GM18907 (cell line): Measurements from ENCODE around the gene TRERF1.

ENCODE experiments used
- ATAC-seq: cut with Tn5 transposase; IDR thresholded peaks from one replicate; pipeline ENCODE4 v1.9.1; 2021; ENCODE audit warnings: mild to moderate bottlenecking, moderate library complexity; ENCODE audit not compliant: unreplicated experiment

Gene TRERF1

DNA sequence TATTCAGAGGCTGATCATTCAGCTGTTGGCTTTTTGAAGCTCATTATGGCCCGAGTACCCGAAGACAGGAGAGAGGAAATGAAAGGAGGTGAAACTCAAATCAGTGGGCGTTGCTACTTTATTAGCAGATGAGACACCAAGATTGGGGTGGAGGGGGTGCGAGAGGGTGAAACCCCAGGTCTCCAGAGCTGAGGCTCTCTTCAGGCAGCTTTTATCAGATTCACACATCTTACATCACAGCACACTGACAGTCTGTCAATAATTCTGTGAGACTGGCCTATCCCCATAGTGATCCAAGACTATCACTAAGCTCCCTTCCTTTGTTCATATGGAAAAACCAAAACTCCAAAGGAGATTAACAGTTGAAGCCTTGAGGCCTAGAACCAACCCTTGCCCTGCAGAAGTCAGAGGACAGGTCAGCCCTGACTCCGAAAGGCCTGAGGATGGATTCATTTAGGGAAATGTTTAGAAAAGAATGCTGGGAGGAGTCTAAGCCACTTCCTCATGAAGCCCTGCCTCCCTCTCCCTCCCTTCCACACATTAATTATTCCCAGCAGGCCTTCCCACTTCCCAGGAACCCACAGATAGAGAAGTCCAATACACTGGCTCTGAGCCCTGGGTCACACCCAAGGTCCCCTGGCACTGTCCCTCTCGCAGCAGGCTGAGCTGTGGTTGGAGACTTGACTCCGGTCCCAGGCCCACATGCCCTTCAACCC is 23.2 kb downstream of the TRERF1 start:
- ATAC-seq, result no peak

DNA sequence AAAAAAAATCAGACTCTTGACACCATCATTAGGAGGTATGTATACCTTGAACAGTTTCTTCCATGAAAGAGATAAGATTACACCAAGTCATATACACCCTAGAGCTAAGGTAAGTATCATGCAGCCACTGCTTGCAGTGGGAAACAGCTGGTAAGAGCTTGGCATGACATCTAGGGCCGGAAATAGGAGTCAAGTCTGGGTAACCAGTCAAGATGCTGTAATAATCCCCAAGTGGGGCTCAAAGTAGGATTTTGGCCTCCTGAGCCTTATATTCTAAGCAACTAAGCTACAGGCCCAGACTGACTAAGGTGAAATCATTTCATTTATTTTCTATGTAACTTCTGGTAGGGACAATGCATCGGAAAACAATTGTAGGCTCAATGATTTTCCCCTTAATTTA is 23.9 kb downstream of the TRERF1 start:
- ATAC-seq, result no peak

DNA sequence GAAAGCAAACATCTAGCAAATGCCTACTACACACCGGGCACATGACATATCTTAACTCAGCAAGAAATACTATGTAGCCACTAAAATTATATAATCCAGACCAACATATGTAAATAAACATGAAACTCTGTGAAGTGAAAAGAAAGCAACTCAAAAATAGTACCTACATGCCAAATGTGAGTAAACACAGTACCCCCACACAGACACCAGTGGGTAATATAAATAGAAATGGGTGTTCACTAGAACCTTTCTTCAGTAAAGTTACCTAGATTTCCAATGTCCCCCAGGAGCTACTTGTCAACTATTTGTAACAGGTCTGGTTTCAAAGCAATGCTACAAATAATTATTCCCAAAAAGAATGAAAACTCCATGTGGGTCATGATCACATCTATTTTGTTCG is 25.5 kb downstream of the TRERF1 start:
- no peak for ATAC-seq

DNA sequence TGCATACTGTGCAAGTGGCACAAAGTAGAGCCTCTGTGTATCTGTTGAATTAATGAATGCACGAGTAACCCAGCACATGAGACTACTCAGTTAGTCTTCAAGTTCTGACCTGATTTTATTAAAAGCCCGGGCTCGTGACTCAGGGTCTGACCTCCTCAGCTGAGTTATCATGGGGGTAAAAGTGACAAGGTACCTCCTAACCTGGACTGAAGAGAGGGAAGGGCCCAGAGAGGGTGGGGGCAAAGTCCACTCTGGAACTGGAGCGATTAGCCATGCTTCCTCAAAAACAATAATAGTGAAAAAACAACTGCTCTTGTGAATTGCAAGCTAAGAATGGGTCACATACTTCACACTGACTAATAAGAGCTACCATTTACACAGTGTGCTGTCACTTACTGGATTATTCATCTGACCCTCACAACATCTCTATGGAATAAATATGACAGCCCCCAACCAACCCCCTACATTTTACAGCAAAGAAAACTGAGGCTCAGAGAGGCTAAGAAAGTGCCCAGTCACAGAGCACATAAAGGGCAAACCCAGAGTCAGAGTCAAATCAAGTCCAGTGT is 26.7 kb downstream of the TRERF1 start:
- ATAC-seq, result no peak

DNA sequence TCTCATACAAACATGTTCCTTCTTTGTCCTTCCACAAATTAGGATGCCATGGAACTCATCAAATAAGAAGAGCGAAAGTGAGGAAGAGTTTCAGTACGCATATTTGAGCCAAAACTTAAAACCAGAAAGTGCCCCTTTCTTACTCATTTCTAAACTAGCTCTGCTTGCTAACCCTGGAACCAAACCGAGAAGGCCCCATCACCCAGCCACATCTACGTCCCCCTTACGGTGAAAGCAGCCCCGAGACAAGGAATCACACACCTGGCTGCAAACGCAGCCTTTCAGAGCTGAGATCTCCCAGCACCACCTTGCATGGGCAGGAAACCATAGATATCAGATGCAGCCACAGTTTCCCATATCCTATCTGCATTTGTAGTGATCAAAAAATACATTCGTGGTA is 28.5 kb downstream of the TRERF1 start:
- ATAC-seq, result no peak

DNA sequence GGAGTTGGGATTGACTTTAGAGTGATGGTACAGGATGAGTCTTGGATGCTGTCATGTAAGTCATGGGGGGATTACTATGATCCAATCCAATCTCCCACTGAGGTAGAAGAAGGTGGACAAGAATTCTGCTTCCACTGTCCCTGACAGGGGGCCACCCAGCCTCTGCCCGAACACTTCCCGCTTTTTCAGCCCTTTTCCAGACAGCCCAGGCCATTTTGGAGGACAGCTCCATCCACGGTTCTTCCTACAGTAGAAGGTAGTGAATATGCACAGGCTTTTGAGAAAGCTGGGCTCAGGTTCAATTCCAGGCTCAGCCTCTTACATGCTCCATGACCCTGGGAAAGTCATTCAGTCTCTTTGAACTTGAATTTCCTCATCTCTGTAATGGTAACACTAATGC is 31.0 kb downstream of the TRERF1 start:
- ATAC-seq, result no peak

DNA sequence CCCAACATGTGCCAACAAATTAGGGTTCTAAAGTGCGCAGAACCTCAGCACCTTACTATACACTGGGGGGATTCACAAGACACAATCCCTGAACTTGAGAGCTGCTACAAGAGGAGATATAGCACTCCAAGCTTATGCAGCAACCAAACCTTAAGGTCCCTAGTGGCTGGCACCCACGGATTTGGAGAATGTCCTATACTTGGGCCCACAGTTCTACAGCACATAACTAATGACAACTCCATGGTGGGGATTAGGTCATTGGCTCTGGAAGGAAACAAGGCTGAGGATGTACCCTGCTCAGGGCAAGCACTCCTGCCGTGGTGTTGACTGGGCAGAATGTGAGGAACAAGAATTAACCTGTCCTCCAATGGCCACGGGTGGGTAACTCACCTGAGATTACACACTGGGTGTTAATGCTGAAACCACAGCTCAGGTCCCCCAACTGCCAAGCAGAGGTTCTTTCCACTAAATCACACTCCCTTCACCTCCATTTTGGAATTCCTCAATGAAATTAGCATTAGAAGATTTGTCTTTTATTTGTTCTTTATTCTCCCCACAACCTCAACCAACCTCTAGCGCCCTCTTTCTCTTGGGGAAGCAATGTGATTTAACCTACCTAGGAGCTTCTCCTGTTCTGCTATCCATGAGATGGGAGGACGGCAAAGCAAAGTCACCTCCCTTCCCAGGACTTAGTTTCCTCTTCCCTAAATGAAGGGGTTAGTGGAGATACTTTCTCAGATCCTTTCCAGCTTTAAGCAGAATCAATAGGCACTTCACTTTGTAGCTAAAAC is 32.0 kb downstream of the TRERF1 start:
- no peak for ATAC-seq

DNA sequence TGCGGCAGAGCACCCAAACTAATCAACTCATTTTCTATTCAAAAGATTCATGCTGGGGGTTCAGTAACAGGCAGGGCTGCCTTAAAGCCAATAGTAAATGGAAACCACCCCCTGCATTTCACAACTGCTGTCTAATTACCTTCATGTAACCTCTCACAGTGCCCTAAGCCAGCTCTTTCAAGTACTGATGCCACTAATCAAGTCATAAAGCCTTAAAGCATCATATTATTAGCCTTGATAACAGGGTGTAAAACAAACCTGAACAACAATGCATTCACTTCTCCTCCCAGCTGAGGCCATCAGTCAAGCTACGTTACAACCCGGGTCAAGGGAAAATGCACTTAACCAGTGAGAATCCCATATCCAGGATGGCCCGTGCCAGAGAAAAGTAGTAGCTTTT is 33.0 kb downstream of the TRERF1 start:
- no peak for ATAC-seq

DNA sequence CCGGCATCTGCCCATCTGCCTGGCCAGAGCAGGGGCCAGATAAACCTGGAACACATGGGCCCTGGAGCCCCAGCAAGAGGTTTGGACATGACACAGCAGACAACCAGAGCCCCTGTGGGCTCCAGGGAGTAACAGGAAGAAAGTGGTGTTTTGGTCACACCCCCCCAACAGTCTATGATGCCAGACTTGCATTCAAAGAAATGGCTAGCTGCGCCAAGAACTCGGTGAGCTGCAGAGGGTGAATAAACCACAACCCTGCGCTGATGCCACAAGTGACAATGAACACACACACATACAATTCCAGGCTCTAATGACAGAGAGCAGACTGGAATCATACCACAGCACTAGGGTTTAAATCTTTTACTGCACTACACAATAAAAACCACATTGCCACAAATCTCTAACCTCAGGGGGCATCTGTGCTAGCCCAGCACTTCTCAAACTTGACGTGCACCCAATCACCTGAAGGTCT is 34.0 kb downstream of the TRERF1 start:
- no peak for ATAC-seq

DNA sequence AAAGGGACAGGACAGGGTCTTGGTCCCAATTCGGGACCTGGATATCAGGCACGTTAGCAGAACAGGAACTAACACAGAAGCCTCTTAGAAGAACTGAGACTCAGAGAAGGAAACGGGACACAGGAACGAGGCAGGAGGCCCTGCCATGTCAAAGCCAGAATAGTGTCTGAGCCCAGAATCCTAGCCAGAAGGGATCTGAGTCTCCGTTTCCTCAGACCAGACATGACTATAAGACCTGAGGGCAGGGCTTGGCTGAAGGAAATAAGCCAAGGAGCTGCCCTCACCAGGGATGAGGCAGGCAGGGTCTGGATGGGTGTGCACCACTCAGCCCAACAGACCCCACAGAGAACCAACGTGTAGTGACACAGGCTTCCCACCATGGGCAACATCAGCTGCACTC is 40.3 kb downstream of the TRERF1 start:
- ATAC-seq, result no peak

DNA sequence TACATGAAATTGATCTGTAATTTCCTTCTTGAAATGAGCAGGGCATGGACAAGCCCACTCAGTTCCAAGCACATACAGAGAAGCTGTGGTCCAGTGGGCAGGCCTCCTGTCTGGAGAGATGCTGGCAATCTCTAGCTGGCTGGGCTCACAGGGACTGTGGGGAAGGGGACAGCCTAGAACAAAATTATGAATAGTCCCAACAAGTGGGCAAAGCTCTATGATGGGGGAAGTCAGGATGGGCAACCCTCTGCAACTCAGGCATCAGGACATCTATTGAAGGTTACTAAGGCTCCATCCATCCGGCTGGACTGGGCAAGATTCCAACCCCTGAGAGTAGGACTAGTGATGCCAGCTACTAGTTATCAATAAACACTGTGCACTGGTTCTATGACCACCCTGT is 40.9 kb downstream of the TRERF1 start:
- ATAC-seq, result no peak

DNA sequence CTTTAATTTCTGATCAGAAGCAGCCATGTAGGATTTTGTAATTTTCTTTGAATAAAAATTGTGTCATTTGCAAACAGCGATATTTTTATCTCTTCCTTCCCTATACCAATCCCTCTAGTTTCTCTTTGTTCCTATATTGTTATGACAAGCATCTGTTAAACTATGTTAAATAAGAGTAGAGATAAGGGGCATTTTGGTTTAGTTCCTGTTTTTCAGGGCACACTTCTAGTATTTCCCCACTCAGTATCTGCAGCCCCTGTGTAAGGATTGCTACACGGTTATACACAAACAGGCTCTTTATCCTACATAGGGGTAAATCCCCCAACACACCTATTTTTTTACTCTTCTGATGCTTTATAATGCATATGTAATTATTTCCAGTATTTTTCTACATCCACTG is 42.1 kb downstream of the TRERF1 start:
- ATAC-seq, result no peak

DNA sequence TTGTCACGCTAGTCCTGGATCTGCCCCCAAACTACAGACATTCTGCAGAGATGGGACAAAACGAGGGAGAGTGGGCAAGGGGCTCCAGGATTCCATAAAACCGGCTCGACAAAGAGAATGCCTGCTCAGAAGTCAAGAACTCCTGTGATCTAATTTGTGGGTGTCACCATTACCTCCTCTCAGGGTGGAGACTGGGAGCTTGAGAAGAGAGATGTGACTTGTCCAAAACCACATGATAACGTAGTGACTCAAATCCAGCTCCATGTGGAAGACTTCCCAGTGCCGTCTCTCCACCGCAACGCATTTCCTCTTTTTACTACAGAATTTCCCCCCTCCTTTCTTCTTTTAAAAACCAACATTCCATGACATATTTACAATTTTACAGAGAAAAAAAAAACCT is 44.3 kb downstream of the TRERF1 start:
- ATAC-seq, result no peak

DNA sequence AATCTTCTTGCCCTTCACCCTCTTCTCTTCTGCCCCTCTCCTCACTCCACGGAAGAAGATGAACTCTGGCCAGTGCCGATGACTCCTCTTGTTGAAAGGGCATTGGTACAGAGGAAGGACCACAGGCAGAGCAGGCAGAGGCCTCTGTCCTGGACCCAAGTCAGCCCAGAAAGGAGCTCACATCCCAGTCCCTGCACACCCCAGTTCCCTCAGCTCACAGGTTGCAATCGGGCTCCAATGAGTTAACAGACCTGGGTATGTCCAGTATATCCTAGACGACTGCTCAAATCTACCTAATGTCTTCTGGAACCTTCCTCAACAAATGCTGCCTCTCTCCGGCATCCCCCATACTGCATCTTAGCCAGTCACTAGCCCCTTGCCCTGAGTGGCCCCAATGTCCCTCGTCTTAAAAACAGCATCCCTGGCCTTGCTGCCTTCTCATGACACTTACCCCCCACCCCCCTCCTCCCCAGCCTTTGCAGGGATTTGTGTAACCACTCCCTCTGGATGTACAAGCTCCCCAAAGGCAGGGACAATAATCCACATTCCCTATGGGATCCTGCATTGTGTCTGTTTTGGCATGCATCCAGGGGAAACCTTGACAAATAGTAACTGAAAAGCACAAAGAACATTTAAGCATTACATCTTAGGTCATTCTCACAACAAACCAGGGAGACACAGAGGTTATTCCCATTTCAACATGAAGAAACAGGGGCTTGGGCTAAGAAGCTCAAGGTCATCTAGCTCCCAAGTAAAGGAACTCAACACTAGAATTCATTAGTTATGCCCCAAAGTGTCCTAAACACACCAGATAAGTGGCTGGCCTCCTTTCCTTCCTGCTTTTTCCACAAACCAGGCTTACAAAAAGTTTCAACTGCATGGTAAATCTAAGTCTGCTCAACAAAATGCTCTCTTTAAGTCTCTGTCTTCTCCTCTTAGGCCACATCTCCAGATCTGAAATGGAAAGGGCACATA is 45.1 kb downstream of the TRERF1 start:
- ATAC-seq, result no peak

DNA sequence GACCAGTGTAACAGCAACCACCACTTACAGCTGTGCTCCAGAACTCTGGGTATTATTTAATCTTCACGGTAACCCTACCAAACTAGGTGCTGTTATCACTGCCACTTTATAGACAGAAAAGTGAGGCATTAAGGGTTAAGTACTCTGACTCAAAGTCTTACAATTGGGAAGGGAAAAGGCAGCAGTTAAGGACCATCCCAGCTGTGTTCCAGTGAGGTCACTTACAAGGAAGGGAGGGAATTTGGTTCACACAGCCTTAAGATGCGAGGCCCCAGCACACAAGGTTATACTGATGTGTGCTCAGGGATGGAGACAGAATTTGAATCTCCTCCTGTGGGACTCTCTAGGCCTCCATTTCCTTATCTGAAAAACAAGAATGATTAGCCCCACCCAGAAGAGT is 46.7 kb downstream of the TRERF1 start:
- no peak for ATAC-seq

DNA sequence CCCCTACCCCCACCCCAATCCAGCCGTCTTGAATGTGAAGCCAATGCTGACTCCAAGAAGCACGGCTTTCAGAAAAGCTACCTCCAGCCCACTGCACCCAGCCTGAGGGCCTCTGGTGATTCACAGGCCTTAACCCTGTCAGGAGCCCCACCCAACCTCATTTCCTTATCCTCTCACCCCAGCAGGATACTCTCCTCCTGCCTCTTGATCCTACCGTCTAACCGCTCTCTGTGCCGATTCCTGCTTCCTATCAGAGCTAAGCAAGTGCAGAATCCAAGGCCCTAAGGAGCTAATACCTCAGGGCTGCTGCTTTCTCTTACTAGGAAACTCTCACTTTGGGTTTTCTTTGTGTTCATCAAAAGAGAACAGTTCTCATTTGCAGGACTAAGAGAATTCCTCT is 47.2 kb downstream of the TRERF1 start:
- ATAC-seq, result no peak

DNA sequence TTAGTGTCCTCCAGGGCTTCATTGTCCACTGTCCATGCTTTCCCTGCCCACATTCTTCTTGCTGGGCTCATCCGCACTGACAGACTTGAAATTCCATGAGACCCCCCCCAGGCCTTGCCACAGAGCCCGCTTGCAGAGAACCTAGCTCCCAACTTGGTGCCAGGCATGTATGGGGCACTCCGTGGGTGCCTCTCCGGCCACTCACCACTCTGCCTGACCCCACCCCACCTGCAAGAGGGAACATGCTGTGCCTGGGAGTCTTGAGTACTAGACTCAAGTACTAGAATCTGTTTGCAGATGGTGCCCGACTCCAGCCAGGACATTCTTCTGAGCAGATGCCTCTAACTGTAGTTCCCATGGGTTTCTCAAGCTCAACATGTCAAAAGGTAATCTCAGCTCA is 47.9 kb downstream of the TRERF1 start:
- no peak for ATAC-seq

DNA sequence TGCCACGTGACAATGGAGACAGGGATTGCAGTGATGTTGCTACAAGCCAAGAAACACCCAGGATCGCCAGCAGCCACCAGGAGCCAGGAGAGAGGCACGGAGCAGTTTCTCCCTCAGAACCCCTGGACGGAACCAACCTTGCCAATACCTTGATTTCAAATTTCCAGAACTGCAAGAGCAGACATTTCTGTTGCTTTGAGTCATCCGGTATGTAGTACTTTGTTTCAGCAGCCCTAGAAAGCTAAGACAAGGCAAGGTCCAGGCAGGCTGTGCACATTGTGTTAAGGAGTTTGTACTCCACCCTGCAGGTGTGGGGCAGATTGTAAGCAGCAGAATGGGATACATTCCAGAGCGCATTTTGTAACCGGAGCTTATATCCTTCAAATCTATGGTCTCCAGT is 48.3 kb downstream of the TRERF1 start:
- ATAC-seq, result no peak

DNA sequence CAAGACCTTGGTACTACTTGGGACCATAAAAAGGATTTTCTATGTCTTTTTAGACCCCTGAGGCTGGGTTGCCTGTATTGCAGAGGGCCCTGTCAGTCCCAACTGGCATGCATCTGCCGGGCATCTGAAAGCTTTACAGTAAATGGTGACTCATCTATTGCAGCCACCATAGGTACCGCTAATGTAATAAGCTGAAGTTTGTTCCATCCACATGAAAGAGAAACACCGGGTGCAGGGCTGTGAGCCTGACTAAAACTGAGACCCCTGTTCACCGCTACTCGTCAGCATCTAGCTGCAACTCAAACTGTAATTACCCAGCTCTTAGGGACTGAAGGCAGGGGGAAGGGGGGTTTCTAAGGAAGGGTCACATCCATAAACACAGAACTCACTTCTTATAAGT is 49.5 kb downstream of the TRERF1 start:
- peak; percentile 83 for ATAC-seq

DNA sequence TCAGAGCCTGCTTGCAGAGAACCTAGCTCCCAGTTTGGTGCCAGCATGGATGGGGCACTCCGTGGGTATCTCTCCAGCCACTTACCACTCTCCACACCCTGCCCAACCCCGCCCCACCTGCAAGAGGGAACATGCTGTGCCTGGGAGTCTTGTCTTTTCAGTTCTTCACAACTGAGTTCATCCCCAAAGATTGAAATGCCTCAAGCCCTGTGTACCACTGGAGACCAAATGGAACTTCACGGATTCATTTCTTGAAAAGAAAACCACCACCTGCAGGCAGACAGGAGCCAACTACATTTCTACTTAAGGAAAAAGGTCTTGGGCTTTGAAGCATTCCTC is 50.1 kb downstream of the TRERF1 start:
- ATAC-seq, result no peak
